PC-9 (cell line): ENCODE measurements around the gene HDAC5. TPM values are rescaled to one million over a fixed set of nuclear protein-coding genes. Genes with fewer than 3 reads are reported as not detected.

Source experiments
- BruUV-seq: library from RNA; stranded (reverse); fragments of 400-500 nt; replicated peaks from 2 replicates; lab custom pipeline; 2021; lab: Mats Ljungman, UMichigan
- CTCF ChIA-PET: fragments of 300-600 bp; sonication (Branson Sonifier 250); formaldehyde crosslinking; loops from one replicate; lab custom pipeline; 2022; ENCODE audit warnings: antibody characterized with exemption; lab: Charles Lee
- POLR2A ChIA-PET: fragments of 300-600 bp; sonication (Branson Sonifier 250); formaldehyde crosslinking; loops from one replicate; lab custom pipeline; 2022; ENCODE audit warnings: antibody characterized with exemption; ENCODE audit not compliant: unreplicated experiment; lab: Charles Lee
- DNase-seq, 2 experiments: peaks; one replicate each; pipeline versions ENCODE4 v3.0.0 to v3.0.0-alpha.2; 2015 to 2022; ENCODE audit warnings: mixed read lengths in 1 of 2
- H2AFZ ChIP-seq: fragments of 200-600 bp; sonication (generic); 2 replicates; pipeline ENCODE4 v1.8.1; 2017; ENCODE audit warnings: antibody characterized with exemption
- H3F3A ChIP-seq: fragments of 200-600 bp; sonication (generic); 2 replicates; pipeline ENCODE4 v1.8.1; 2017; ENCODE audit warnings: antibody characterized with exemption, mild to moderate bottlenecking, low read depth; ENCODE audit not compliant: insufficient read depth
- H3K27ac ChIP-seq: fragments of 200-600 bp; sonication (generic); 2 replicates; pipeline ENCODE4 v1.6.1; 2016; ENCODE audit warnings: mixed run types
- H3K27me3 ChIP-seq: fragments of 200-600 bp; sonication (generic); 2 replicates; pipeline ENCODE4 v1.6.1; 2016; ENCODE audit warnings: low read depth, mixed run types; ENCODE audit not compliant: insufficient read depth
- H3K36me3 ChIP-seq: fragments of 200-600 bp; sonication (generic); 2 replicates; pipeline ENCODE4 v1.6.1; 2016; ENCODE audit warnings: low read depth, mixed run types
- H3K4me1 ChIP-seq: fragments of 200-600 bp; sonication (generic); replicated peaks from 2 replicates; pipeline ENCODE4 v1.6.1; 2016; ENCODE audit warnings: mixed run types; ENCODE audit not compliant: insufficient read depth
- H3K4me2 ChIP-seq: fragments of 200-600 bp; sonication (generic); 2 replicates; pipeline ENCODE4 v1.6.1; 2017; ENCODE audit warnings: mixed run types
- H3K4me3 ChIP-seq: fragments of 200-600 bp; sonication (generic); 2 replicates; pipeline ENCODE4 v1.6.1; 2016; ENCODE audit warnings: mixed run types
- H3K79me2 ChIP-seq: fragments of 200-600 bp; sonication (generic); 2 replicates; pipeline ENCODE4 v1.6.1; 2017; ENCODE audit warnings: low read depth, mixed run types
- H3K9me2 ChIP-seq: fragments of 200-600 bp; sonication (generic); 2 replicates; pipeline ENCODE4 v1.8.1; 2017; ENCODE audit warnings: mild to moderate bottlenecking; ENCODE audit not compliant: insufficient read depth
- H3K9me3 ChIP-seq: fragments of 200-600 bp; sonication (generic); 2 replicates; pipeline ENCODE4 v1.8.1; 2016; ENCODE audit warnings: low read depth; ENCODE audit not compliant: insufficient read depth
- H4K20me1 ChIP-seq: fragments of 200-600 bp; sonication (generic); 2 replicates; pipeline ENCODE4 v1.8.1; 2017; ENCODE audit not compliant: insufficient read depth
- CTCF ChIP-seq: fragments of 200-600 bp; sonication (generic); conservative IDR thresholded peaks from 2 replicates; pipeline ENCODE4 v1.6.1; 2017; ENCODE audit warnings: mixed run types, antibody characterized with exemption, mild to moderate bottlenecking, moderate library complexity
- EZH2 ChIP-seq: fragments of 200-600 bp; sonication (generic); IDR thresholded peaks from 2 replicates; pipeline ENCODE4 v1.8.0; 2017; ENCODE audit warnings: antibody characterized with exemption, low read depth
- intact Hi-C: fragments of 100-400 bp; cut with micrococcal nuclease; formaldehyde crosslinking; loops from one replicate; pipeline ENCODE4 v1.10.0; 2022; ENCODE audit not compliant: unreplicated experiment
- total RNA-seq: library from RNA; stranded (reverse); gene quantifications from 2 replicates; pipeline ENCODE4 v1.2.3, GENCODE V29; 2021

HDAC5 gene
- total RNA-seq, 1 experiment from 2014 or later, result 24.0 TPM

- Histone ChIP-seq H3K79me2 (peaks cover 7% of the 10 kb centered on the region), H3K27ac (no peak overlapping the region), H3K9me2 (no peaks in the 10 kb centered on the region), H3K27me3 (no peaks in the 10 kb centered on the region), H3K9me3 (no peaks in the 10 kb centered on the region), H3K4me3 (no peak overlapping the region), H3F3A (no peaks in the 10 kb centered on the region; the same call in 1 of the 2 replicates), H3K36me3 (0 out of 2 replicates have a peak, but pooled peaks cover 7% of the 10 kb centered on the region), H3K4me2 (no peak overlapping the region), H3K4me1 (no peaks in the 10 kb centered on the region), H2AFZ (no peak overlapping the region), H4K20me1 (no peaks in the 10 kb centered on the region)
- ChIA-PET POLR2A (no interaction called here), CTCF (no interaction called here)
- no TSS peak for BruUV-seq
- TF ChIP-seq EZH2, result no peak
- no peak for TF ChIP-seq CTCF
- intact Hi-C loops, result loop anchor here (10.0 kb wide), 1 partner anchor 266 kb away; the partner anchor contains the start of gene GRN
- no peak for DNase-seq
These were observed 45.0 kb downstream of the HDAC5 start for GRCh38 chr17:44078412-44078811.

GRCh38 chr17:44077595-44077909 is 45.9 kb downstream of the HDAC5 start:
- DNase-seq, result no peak
- Histone ChIP-seq H3K4me2 (no peak overlapping the region), H3K9me3 (no peaks in the 10 kb centered on the region), H4K20me1 (no peaks in the 10 kb centered on the region), H3K79me2 (peaks cover 16% of the 10 kb centered on the region), H3K27ac (no peak overlapping the region), H3K36me3 (0 out of 2 replicates have a peak, but pooled peaks cover 7% of the 10 kb centered on the region), H3K9me2 (no peaks in the 10 kb centered on the region), H3K27me3 (no peaks in the 10 kb centered on the region), H3K4me3 (no peak overlapping the region), H2AFZ (no peak overlapping the region), H3K4me1 (peaks cover 4% of the 10 kb centered on the region; the same call in 1 of the 2 replicates), H3F3A (peaks cover under 1% of the 10 kb centered on the region; the same call in 1 of the 2 replicates)
- intact Hi-C loops, result loop anchor here (10.0 kb wide), 1 partner anchor 267 kb away; the partner anchor contains the start of gene GRN
- POLR2A ChIA-PET, result no interaction called here
- CTCF ChIA-PET, result no interaction called here
- no TSS peak for BruUV-seq
- TF ChIP-seq CTCF (no peak), EZH2 (no peak)

GRCh38 chr17:44076716-44077594 is 46.5 kb downstream of the HDAC5 start:
- no peak for DNase-seq
- no peaks in the 10 kb centered on the region for H3K9me3 ChIP-seq
- peaks cover 10% of the 10 kb centered on the region for H3K4me1 ChIP-seq
- no TSS peak for BruUV-seq
- no peaks in the 10 kb centered on the region for H3K27me3 ChIP-seq
- peaks cover 20% of the 10 kb centered on the region for H3K79me2 ChIP-seq
- H3K4me3 ChIP-seq, result no peak overlapping the region
- ChIA-PET POLR2A (no interaction called here), CTCF (no interaction called here)
- no peaks in the 10 kb centered on the region for H3K9me2 ChIP-seq
- intact Hi-C loops, result loop anchor here (10.0 kb wide), 1 partner anchor 268 kb away; the partner anchor contains the start of gene GRN
- no peak overlapping the region for H3K4me2 ChIP-seq
- no peaks in the 10 kb centered on the region for H4K20me1 ChIP-seq
- H3F3A ChIP-seq, result peaks cover 6% of the 10 kb centered on the region
- no peak overlapping the region for H2AFZ ChIP-seq
- no peak for TF ChIP-seq CTCF
- TF ChIP-seq EZH2, result no peak
- H3K36me3 ChIP-seq, result 0 out of 2 replicates have a peak, but pooled peaks cover 7% of the 10 kb centered on the region
- no peak overlapping the region for H3K27ac ChIP-seq
